Stomach (tissue), 9 donors: ENCODE results near the gene MPP1. TPM values are rescaled to one million over a fixed set of nuclear protein-coding genes. Genes with fewer than 3 reads are reported as not detected.
A peak's percentile ranks its signal among the peaks of the same experiment; 100 is the strongest.

Experiments
- DNase-seq, 2 donors: peaks; one replicate each; pipeline versions ENCODE4 v3.0.0 to v3.0.0-alpha.2; 2013 to 2019
- H3K27ac ChIP-seq, 5 donors: fragments of 200-600 bp in 4 of 5; sonication (generic) in 4 of 5; one replicate each; pipeline ENCODE4 v1.5.1; 2013 to 2019; ENCODE audit warnings: mild to moderate bottlenecking in 1 of 5, moderate library complexity in 1 of 5
- H3K27me3 ChIP-seq, 3 donors: fragments of 200-600 bp; sonication (generic); one replicate each; pipeline ENCODE4 v1.5.1; 2017 to 2019; ENCODE audit warnings: mixed run types in 1 of 3
- H3K36me3 ChIP-seq, 4 donors: fragments of 200-600 bp; sonication (generic); 1 replicate in 3 of 4; 2 replicates in 1 of 4; pipeline ENCODE4 v1.5.1; 2016 to 2019
- H3K4me1 ChIP-seq, 4 donors: fragments of 200-600 bp; sonication (generic); one replicate each; pipeline ENCODE4 v1.5.1; 2016 to 2019
- H3K4me3 ChIP-seq, 4 donors: fragments of 200-600 bp; sonication (generic) in 3 of 4; one replicate each; pipeline ENCODE4 v1.5.1; 2016 to 2019; ENCODE audit warnings: mild to moderate bottlenecking in 1 of 4
- H3K9me3 ChIP-seq, 4 donors: fragments of 200-600 bp; sonication (generic); one replicate each; pipeline ENCODE4 v1.5.1; 2016 to 2019
- EP300 ChIP-seq: sonication (generic); formaldehyde crosslinking; IDR thresholded peaks from one replicate; pipeline ENCODE4 v1.6.1; 2017; ENCODE audit warnings: antibody characterized with exemption
- POLR2A ChIP-seq, 4 donors: fragments of 450-650 bp; IDR thresholded peaks; one replicate each; pipeline ENCODE4 v1.6.1; 2016; ENCODE audit warnings: antibody characterized with exemption in 4 of 4, control low read depth in 2 of 4, mild to moderate bottlenecking in 1 of 4, moderate library complexity in 1 of 4
- POLR2AphosphoS5 ChIP-seq, 3 donors: sonication (generic); formaldehyde crosslinking; IDR thresholded peaks; one replicate each; pipeline ENCODE4 v1.6.1; 2016; ENCODE audit warnings: antibody characterized with exemption in 3 of 3
- WGBS, 5 donors: extraction: QIAGEN DNeasy Blood & Tissue Kit in 3 of 5; methylation state at CpG; one replicate each; pipeline versions ENCODE4 v1.1.5 to v1.1.7; 2013 to 2018; 5-methylcytosine and 5-hydroxymethylcytosine counted together
- intact Hi-C: fragments of 100-400 bp; cut with DNase I; formaldehyde crosslinking; loops from one replicate; pipeline ENCODE4 v1.15.1; 2023; ENCODE audit warnings: low total_unique reads
- polyA plus RNA-seq, 3 donors: library from polyadenylated mRNA; stranded (reverse); fragments of 200-250 nt; gene quantifications; one replicate each; pipeline ENCODE4 v1.2.3, GENCODE V29; 2013
- total RNA-seq, 5 donors: library from RNA; depleted of rRNA; stranded (reverse); fragments of >200 nt; gene quantifications; one replicate each; pipeline versions ENCODE4 v1.1.0 to v1.2.3, GENCODE V29; 2014 to 2016
- TF ChIP-seq, protein P1 (sequence below), 7 experiments: fragments of 450-650 bp in 4 of 7; fragments of 200-600 bp in 3 of 7; sonication (generic) in 3 of 7; IDR thresholded peaks; one replicate each; pipeline ENCODE4 v1.5.1; 2016 to 2019; ENCODE audit warnings: antibody characterized with exemption in 7 of 7, control low read depth in 2 of 7, mild to moderate bottlenecking in 1 of 7
- donor health status: healthy with polysubstance abuse.
- donor health status: Bipolar disorder and iron deficiency.
- donor health status: healthy.

The MPP1 gene
- total and polyA plus RNA-seq, 8 donors, result 3.5 to 26.4 (median 9.1) TPM

DNA sequence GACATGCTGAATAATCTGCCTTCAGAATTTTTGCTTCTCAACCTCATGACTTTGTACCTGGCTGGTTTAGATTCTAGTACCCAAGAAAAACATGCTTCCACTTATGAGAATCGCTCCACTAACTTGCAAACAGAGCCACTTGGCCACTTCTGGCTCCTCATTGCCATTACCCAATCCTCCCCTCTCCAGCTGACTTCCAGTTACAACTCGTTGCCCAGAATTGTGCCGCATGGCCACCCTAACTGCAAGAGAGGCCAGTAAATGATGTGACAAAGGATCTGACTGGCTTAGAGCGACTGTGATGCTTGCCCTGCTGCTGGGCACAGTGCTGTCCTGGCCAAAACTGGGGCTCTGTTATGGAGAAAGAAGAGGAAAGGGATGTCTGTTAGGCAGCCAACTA, 46.6 kb downstream of the MPP1 start:
- Histone ChIP-seq H3K9me3 (no peaks in the 10 kb centered on the region), H3K4me3 (no peak overlapping the region), H3K36me3 (no peaks in the 10 kb centered on the region), H3K4me1 (peaks cover under 1 to 4% (median 2%) of the 10 kb centered on the region in 4 donors), H3K27me3 (no peaks in the 10 kb centered on the region), H3K27ac (no peak overlapping the region)
- DNase-seq, result no peak
- 65 to 92% (median 83%) methylated on average over 4 of the region's 4 CpGs for WGBS, 5 donors
- intact Hi-C loops, result no loop called here
- TF ChIP-seq, protein P1, sequence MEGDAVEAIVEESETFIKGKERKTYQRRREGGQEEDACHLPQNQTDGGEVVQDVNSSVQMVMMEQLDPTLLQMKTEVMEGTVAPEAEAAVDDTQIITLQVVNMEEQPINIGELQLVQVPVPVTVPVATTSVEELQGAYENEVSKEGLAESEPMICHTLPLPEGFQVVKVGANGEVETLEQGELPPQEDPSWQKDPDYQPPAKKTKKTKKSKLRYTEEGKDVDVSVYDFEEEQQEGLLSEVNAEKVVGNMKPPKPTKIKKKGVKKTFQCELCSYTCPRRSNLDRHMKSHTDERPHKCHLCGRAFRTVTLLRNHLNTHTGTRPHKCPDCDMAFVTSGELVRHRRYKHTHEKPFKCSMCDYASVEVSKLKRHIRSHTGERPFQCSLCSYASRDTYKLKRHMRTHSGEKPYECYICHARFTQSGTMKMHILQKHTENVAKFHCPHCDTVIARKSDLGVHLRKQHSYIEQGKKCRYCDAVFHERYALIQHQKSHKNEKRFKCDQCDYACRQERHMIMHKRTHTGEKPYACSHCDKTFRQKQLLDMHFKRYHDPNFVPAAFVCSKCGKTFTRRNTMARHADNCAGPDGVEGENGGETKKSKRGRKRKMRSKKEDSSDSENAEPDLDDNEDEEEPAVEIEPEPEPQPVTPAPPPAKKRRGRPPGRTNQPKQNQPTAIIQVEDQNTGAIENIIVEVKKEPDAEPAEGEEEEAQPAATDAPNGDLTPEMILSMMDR (IDR thresholded peaks at IDR 0.05), result no peak
- TF ChIP-seq POLR2AphosphoS5 (IDR thresholded peaks at IDR 0.05) (no peak), POLR2A (IDR thresholded peaks at IDR 0.05) (no peak), EP300 (no peak)

DNA sequence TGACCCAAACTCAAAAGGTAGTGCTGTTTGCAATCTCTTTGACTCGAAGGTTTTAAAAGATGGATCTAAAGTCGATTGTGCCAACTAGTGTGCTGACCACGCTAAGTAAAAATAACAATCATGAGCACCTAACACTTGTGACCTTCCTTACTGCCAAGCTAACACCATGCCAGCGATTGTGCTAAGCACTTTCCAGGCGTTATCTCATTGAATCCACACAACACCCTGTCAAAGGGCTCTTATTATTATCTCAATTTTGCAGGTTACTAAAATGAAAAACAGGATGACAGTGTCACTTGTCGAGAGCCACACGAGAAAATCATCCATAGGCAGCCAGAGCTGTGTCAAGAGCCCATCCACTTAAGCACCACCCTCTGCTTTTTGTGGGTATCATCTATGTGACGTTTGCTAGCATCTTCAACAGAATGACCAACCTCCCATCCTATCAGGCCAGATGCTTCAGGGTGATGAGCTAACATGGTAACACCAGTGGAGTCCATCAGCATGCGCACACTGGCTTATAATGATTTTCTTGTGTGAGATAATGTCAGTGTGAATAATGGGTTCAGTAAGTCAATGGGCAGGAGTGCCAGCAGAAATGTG, 53.5 kb downstream of the MPP1 start:
- WGBS, 5 donors, result 26 to 57% (median 47%) methylated on average over 9 of the region's 9 CpGs
- H3K4me1 ChIP-seq, result peaks cover 0 to 28% (median 7%) of the 10 kb centered on the region in 4 donors
- H3K36me3 ChIP-seq, result no peaks in the 10 kb centered on the region
- peak overlapping the region in 2 of 4 donors; percentile 48 to 52 for H3K4me3 ChIP-seq
- peaks cover 0 to 7% (median 0%) of the 10 kb centered on the region in 3 donors for H3K27me3 ChIP-seq
- peak overlapping the region in 3 of 5 donors; percentile 47 to 83 (median 82) for H3K27ac ChIP-seq
- intact Hi-C loops, result no loop called here
- TF ChIP-seq EP300, result no peak
- no peak for DNase-seq
- no peaks in the 10 kb centered on the region for H3K9me3 ChIP-seq

DNA sequence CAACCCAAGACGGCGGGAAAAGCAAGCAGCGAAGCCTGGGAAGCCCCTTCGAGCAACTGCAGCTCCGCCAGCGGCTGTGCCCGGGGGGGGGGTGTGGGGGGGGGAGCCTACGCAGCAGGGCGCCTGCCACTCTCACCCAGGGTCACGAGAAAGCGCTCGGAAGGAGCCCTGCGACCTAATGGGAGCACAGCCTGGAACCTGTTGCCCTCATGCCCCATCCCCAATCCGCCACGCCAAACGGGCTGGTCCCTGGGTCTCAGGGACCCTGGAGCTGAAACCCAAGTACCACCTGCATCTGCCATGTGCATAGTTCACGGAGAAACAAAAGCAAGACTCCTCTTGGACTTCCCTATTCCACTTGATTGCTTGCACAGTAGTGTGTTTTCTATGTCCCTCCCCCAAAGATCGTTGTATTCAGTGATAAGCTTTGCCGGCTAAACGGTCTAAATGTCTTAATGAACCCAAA, 54.0 kb downstream of the MPP1 start:
- Histone ChIP-seq H3K4me3 (peak overlapping the region; percentile 47 to 56 (median 50)), H3K36me3 (no peaks in the 10 kb centered on the region), H3K4me1 (peaks cover 0 to 28% (median 7%) of the 10 kb centered on the region in 4 donors), H3K27ac (peak overlapping the region; percentile 7 to 83 (median 82)), H3K27me3 (peaks cover 0 to 7% (median 0%) of the 10 kb centered on the region in 3 donors), H3K9me3 (no peaks in the 10 kb centered on the region)
- WGBS, 5 donors, result 10 to 32% (median 15%) methylated on average over 6 to 18 of the region's 20 CpGs
- peak in 1 of 2 donors; percentile 12 for DNase-seq
- TF ChIP-seq EP300 (no peak), POLR2AphosphoS5 (IDR thresholded peaks at IDR 0.05) (no peak), POLR2A (IDR thresholded peaks at IDR 0.05) (no peak)
- TF ChIP-seq, protein P1 (IDR thresholded peaks at IDR 0.05), result no peak
- intact Hi-C loops, result no loop called here

DNA sequence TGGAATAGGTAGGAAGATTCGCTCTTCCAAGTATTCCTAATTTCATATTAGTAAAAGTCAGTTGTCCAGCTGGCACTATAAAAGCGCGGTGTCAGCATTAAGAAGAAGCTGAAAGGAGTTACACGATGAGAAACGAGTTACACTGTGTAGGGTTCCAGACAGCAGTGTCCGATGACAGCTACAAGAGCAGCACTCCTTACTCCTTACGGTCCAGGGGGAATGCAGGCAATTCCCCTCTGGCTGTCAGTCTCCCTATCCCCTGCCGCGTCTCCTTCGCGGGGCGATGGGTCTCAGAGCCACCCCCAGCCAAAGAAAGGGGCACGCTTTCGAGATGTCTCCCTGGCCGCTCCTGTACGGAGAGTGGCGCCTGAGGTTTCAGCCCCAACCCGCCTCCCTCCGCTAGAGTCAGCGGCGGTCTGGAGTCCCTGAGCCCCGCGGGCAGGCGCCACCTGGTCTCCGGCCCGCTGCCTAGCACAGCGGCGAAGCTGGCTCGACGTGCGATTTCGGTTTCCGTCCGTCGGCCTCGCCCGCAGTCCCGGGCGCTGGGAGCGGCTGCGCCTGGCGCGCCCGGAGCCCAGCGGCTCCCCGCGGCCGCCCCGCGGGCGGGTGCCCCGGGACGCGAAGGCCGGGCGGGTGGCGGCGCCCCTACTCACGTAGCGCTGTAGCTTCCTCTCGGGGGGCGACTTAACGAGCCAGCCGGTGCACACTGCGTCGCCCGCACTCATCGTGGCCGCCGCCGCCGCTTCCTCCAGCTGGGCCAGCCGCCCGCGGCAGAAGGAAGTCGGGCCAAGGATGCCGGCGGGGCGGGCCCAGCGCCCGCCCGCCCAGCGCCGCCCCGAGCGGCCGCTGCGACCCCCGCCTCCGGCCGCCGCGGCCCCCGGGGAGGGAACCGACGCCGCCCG, 54.7 kb downstream of the MPP1 start, which contains the start of gene GAB3:
Gene GAB3 (minus strand): TSS at position 777 of the 902 bp plus-strand sequence. CDS start 52 bp downstream, at position 725.
- Histone ChIP-seq H3K9me3 (no peaks in the 10 kb centered on the region), H3K4me3 (peak within 1 kb of the TSS; percentile 47 to 56 (median 50)), H3K4me1 (peaks cover 0 to 28% (median 7%) of the 10 kb centered on the region in 4 donors), H3K27ac (peak within 1 kb of the TSS; percentile 46 to 83 (median 82)), H3K27me3 (peaks cover 0 to 7% (median 0%) of the 10 kb centered on the region in 3 donors), H3K36me3 (no peaks in the 10 kb centered on the region)
- WGBS, 5 donors, result 1 to 33% (median 7%) methylated on average over 8 to 93 of the region's 98 CpGs
- intact Hi-C loops, result no loop called here
- peak; percentile 42 to 60 for DNase-seq
- TF ChIP-seq, protein P1 (IDR thresholded peaks at IDR 0.05), result no peak
- no peak for TF ChIP-seq POLR2A (IDR thresholded peaks at IDR 0.05)
- TF ChIP-seq POLR2AphosphoS5 (IDR thresholded peaks at IDR 0.05), result no peak
